ENCODE measurements around the gene DYNLT2B. TPM values are rescaled to one million over a fixed set of nuclear protein-coding genes. Genes with fewer than 3 reads are reported as not detected.
"Not testable (repeated sequence)": the region's sequence is repeated elsewhere in the genome, so short reads cannot be mapped to it uniquely, and the experiment has no call there.

DYNLT2B gene
- total and polyA plus RNA-seq, 2 experiments from 2014 or later, result 24.6 to 81.7 TPM

DNA sequence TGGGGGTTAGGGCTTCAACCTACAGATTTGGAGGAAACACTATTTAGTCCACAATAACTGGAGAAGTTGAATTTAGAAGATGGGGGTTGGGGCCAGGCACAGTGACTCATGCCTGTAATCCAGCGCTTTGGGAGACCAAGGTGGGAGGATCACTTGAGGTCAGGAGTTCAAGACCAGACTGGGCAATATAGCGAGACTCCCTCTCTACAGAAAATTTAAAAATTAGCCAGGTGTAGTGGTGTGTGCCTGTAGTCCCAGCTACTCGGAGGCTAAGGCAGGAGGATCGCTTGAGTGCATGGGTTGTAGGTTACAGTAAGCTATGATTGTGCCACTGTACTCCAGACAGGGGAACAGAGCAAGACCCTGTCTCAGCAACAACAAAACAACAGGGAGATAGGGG, 5.0 kb upstream of the DYNLT2B start:
- TF ChIP-seq, protein P1, sequence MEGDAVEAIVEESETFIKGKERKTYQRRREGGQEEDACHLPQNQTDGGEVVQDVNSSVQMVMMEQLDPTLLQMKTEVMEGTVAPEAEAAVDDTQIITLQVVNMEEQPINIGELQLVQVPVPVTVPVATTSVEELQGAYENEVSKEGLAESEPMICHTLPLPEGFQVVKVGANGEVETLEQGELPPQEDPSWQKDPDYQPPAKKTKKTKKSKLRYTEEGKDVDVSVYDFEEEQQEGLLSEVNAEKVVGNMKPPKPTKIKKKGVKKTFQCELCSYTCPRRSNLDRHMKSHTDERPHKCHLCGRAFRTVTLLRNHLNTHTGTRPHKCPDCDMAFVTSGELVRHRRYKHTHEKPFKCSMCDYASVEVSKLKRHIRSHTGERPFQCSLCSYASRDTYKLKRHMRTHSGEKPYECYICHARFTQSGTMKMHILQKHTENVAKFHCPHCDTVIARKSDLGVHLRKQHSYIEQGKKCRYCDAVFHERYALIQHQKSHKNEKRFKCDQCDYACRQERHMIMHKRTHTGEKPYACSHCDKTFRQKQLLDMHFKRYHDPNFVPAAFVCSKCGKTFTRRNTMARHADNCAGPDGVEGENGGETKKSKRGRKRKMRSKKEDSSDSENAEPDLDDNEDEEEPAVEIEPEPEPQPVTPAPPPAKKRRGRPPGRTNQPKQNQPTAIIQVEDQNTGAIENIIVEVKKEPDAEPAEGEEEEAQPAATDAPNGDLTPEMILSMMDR (IDR thresholded peaks at IDR 0.05; ENCODE audit: low read depth, low read length), result no peak
- Histone ChIP-seq H3K27ac (no peak overlapping the region), H3K36me3 (no peaks in the 10 kb centered on the region), H3K9me3 (ENCODE audit: low read depth) (no peaks in the 10 kb centered on the region), H3K4me1 (ENCODE audit: low read depth) (no peaks in the 10 kb centered on the region), H3K4me3 (no peak overlapping the region), H3K27me3 (no peaks in the 10 kb centered on the region)
- DNase-seq (ENCODE audit: low read depth in 1 of 2, low spot score in 1 of 2), result no peak

GRCh38 chr3:196321162-196321561, 3.1 kb upstream of the DYNLT2B start:
- DNase-seq (ENCODE audit: low read depth in 1 of 2, low spot score in 1 of 2), result no peak
- no peaks in the 10 kb centered on the region for H3K4me1 ChIP-seq (ENCODE audit: low read depth)
- no peaks in the 10 kb centered on the region for H3K27me3 ChIP-seq
- no peak overlapping the region for H3K4me3 ChIP-seq
- no peaks in the 10 kb centered on the region for H3K9me3 ChIP-seq (ENCODE audit: low read depth)
- TF ChIP-seq, protein P1 (IDR thresholded peaks at IDR 0.05; ENCODE audit: low read depth, low read length), result no peak
- no peaks in the 10 kb centered on the region for H3K36me3 ChIP-seq
- H3K27ac ChIP-seq, result no peak overlapping the region

GRCh38 chr3:196320137-196320536, 2.1 kb upstream of the DYNLT2B start:
- TF ChIP-seq, protein P1 (IDR thresholded peaks at IDR 0.05; ENCODE audit: low read depth, low read length), result no peak
- Histone ChIP-seq H3K27me3 (no peaks in the 10 kb centered on the region), H3K36me3 (no peaks in the 10 kb centered on the region), H3K4me1 (ENCODE audit: low read depth) (no peaks in the 10 kb centered on the region), H3K27ac (no peak overlapping the region), H3K9me3 (ENCODE audit: low read depth) (no peaks in the 10 kb centered on the region), H3K4me3 (no peak overlapping the region)
- DNase-seq (ENCODE audit: low read depth in 1 of 2, low spot score in 1 of 2), result no peak

- H3K27me3 ChIP-seq; H3K4me1 ChIP-seq (ENCODE audit: low read depth); H3K9me3 ChIP-seq (ENCODE audit: low read depth); H3K36me3 ChIP-seq: not testable (repeated sequence)
- peak in 1 of 2 donors; percentile 21 for DNase-seq (ENCODE audit: low read depth in 1 of 2, low spot score in 1 of 2)
- H3K4me3 ChIP-seq, result peak overlapping the region; percentile 81
- H3K27ac ChIP-seq, result peak overlapping the region; percentile 85
Measured at GRCh38 chr3:196316799-196317686, 997 bp downstream of the DYNLT2B start.

DNA sequence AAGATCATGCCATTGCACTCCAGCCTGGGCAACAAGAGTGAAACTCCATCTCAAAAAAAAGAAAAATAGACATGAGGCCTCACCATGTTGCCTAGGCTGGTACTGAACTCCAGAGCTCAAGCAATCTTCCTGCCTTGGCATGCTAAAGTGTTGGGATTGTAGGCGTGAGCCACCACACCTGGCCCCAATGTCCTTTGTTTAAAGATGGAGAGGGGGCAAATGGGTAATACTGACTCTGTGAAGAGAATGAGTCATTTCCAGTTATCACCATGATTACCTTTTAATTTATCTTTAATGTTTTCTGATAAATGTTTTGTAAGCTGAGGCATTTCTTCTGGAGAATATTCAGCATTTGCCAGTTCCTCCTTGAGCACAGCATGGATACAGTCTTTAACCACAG, 2.2 kb downstream of the DYNLT2B start:
- H3K9me3 ChIP-seq (ENCODE audit: low read depth), result no peaks in the 10 kb centered on the region
- DNase-seq (ENCODE audit: low read depth in 1 of 2, low spot score in 1 of 2), result no peak
- no peaks in the 10 kb centered on the region for H3K4me1 ChIP-seq (ENCODE audit: low read depth)
- no peak overlapping the region for H3K4me3 ChIP-seq
- no peaks in the 10 kb centered on the region for H3K27me3 ChIP-seq
- TF ChIP-seq, protein P1 (IDR thresholded peaks at IDR 0.05; ENCODE audit: low read depth, low read length), result no peak
- H3K27ac ChIP-seq, result no peak overlapping the region
- no peaks in the 10 kb centered on the region for H3K36me3 ChIP-seq

DNA sequence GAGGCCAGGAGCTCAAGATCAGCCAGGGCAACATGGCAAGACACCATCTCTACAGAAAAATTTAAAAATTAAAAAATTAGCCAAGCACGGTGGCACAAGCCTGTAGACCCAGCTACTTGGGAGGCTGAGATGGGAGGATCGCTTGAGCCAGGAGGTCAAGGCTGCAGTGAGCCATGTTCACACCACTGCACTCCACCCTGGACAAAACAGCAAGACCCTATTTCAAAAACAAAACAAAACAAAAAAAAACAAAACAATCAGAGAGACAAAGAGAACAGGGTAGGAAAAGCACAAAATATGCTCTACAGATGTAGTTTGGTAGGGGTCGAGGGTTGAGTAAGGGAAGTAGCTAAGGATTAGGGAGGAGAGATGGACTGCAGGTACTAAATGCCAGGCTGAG, 3.4 kb downstream of the DYNLT2B start:
- H3K27me3 ChIP-seq, result no peaks in the 10 kb centered on the region

DNA sequence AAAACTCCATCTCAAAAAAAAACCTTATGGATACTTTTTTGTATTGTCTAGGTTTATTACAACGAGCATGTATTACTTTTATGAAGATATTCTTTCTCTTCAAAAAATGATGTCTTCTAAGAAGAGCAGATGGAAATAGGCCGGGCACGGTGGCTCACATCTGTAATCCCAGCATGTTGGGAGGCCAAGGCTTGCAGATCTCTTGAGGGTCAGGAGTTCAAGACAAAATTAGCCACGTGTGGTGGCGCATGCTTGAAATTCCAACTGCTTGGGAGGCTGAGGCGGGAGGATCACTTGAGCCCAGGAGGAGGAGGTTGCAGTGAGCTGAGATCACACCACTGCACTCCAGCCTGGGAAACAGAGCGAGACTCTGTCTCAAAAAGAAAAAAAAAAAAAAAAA, 4.0 kb downstream of the DYNLT2B start:
- H3K27ac ChIP-seq; H3K27me3 ChIP-seq; DNase-seq (ENCODE audit: low read depth in 1 of 2, low spot score in 1 of 2); H3K4me1 ChIP-seq (ENCODE audit: low read depth); H3K36me3 ChIP-seq; H3K9me3 ChIP-seq (ENCODE audit: low read depth); H3K4me3 ChIP-seq: not testable (repeated sequence)

More for the DNA sequence above, 3.4 kb downstream of the DYNLT2B start:
- TF ChIP-seq, protein P1 (IDR thresholded peaks at IDR 0.05; ENCODE audit: low read depth, low read length), result no peak
- H3K4me3 ChIP-seq, result no peak overlapping the region
- H3K9me3 ChIP-seq (ENCODE audit: low read depth), result no peaks in the 10 kb centered on the region
- no peak overlapping the region for H3K27ac ChIP-seq
- no peak for DNase-seq (ENCODE audit: low read depth in 1 of 2, low spot score in 1 of 2)
- no peaks in the 10 kb centered on the region for H3K36me3 ChIP-seq
- H3K4me1 ChIP-seq (ENCODE audit: low read depth), result no peaks in the 10 kb centered on the region

DNA sequence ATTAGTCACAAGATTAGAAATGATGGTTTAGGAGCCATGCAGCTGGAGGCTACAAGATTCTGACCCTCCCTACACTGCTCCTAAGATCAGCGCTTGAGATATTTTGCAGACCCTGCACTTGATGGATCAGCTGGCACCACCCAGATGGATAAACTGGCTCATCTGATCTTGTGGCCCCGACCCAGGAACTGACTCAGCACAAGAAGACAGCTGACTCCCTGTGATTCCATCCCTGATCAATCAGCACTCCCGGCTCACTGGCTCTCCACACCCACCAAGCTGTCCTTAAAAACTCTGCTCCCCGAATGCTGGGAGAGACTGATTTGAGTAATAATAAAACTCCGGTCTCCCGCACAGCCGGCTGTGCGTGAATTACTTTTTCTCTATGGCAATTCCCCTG, 15.1 kb downstream of the DYNLT2B start:
- not testable (repeated sequence) for H3K27me3 ChIP-seq; H3K4me1 ChIP-seq (ENCODE audit: low read depth); DNase-seq (ENCODE audit: low read depth in 1 of 2, low spot score in 1 of 2); H3K4me3 ChIP-seq; H3K9me3 ChIP-seq (ENCODE audit: low read depth); H3K27ac ChIP-seq
- peaks cover 21% of the 10 kb centered on the region for H3K36me3 ChIP-seq

DNA sequence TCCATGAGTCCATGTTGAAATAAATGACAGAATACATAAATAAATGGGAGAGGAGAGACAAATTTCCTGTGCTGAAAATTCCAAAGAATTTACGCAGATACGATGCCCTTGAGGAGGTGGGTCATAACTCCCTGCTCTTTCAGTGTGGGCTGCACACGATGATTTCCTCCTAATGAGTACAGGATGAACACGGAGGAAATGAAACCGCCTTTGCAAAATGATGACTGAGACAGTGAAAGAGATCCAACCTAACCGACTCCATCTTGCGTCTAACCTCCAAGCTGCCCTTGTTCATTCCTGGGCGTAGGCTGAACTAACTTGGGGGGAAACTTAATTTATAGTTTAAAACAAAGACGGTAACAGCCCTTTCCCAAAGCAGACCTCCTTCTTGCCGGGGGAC, 15.5 kb downstream of the DYNLT2B start:
- not testable (repeated sequence) for DNase-seq (ENCODE audit: low read depth in 1 of 2, low spot score in 1 of 2); H3K4me1 ChIP-seq (ENCODE audit: low read depth); H3K27me3 ChIP-seq; H3K9me3 ChIP-seq (ENCODE audit: low read depth); H3K27ac ChIP-seq; H3K4me3 ChIP-seq
- peaks cover 26% of the 10 kb centered on the region for H3K36me3 ChIP-seq
